KBM-7 (cell line): ENCODE results near the gene MUCL3.
"Not testable (repeated sequence)": the region's sequence is repeated elsewhere in the genome, so short reads cannot be mapped to it uniquely, and the experiment has no call there.

Experiments
- DNase-seq: peaks from one replicate; pipeline ENCODE4 v3.0.0-alpha.2; 2015
- in situ Hi-C: fragments of 300-500 bp; cut with MboI; formaldehyde crosslinking; loops from 2 replicates; pipeline ENCODE4 v1.14.3; 2020; ENCODE audit warnings: low sequenced_read_pairs, low pct_unique_long_range_greater_than_20kb, mixed read lengths

Gene MUCL3

DNA sequence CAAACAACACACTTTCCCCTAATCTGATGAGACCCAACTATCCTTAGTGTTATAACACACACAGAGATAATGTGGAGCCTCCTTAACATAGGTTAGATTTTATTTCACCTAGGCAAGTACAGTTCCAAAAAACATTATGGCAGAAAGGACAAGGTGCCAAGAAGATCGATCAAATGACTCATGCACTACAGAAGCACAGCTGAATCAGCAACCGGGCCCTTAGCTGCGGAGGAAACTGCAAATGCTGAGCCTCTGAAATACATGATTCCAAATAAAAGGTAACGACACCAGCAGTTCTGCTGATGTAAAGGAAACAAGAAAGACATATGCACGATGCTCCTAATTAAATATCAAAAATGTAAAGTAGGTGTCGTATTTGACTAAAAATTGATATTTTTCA lies 22.9 kb downstream of the MUCL3 start:
- no peak for DNase-seq
- in situ Hi-C loops = no loop called here

DNA sequence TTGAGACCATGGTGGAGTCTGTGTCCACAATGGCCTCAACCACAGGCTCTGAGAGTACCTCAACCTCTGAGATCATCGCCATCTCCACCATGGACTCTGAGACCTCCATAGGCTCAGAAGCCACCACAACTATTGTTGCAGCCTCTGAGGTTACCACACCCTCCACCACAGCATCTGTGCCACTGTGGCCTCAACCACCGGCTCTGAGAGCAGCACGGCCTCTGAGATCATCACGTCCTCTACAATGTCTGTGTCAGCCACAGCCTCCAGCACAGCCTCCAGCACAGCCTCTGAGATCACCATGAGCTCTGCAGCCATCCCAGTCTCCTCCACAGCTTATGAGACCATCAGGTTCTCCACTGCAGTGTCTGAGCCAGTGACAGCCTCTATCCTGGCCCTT lies 23.3 kb downstream of the MUCL3 start:
- in situ Hi-C loops = no loop called here
- DNase-seq = no peak

DNA sequence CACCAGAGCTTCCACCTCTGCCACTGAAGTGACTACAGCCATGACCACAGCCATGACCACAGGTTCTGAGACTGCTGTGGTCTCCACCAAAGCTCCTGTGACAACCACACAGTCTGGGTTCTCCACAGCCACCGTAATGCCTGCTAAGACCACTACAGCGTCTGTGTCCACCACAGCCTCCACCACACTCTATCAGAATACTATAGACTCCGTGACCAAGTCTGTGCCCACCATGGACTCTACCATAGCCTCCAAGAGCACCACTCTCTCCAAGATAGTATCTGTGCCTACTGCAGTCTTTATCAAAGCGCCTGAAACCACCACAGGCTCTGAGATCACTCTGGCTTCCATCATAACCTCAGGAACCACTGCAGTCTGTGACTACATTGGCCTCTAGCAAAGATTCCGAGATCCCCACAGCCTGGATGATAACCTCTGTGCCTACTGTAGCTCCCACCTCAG lies 24.4 kb downstream of the MUCL3 start:
- DNase-seq = no peak
- in situ Hi-C loops = no loop called here

DNA sequence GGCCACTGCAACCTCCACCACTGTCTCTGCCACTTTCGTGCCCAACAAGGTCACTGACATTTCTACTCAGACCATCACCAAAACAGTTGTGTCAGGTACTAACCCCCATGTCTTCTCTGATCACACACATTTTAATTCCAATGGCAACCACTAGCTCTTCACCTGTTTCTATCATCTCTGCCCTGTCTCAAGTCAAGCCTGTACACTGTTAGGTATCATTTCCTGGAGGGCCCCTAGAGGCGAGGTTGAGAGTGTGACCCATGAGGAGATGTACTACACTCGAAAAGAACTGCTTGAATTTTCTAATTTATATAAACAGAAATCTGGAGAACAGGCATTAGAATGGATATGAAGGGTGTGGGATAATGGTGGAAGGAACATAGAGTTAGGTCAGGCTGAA lies 25.4 kb downstream of the MUCL3 start:
- in situ Hi-C loops = no loop called here
- DNase-seq = no peak

DNA sequence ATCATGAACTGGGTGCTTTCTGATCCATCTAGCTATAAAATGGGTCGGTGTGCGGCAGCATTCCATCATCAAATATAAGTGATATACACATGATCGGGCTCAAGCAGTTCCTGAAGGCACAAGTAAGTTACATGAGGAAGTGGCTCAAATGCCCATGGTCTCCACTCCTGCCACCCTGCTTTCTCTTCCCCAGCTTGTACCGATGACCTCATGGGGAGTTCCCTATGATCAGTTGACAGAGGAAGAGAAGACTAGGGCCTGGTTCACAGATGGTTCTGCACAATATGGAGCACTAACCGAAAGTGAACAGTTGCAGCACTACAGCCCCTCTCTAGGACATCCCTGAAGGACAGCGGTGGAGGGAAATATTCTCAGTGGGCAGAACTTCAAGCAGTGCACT lies 28.4 kb downstream of the MUCL3 start:
- in situ Hi-C loops, DNase-seq: not testable (repeated sequence)

DNA sequence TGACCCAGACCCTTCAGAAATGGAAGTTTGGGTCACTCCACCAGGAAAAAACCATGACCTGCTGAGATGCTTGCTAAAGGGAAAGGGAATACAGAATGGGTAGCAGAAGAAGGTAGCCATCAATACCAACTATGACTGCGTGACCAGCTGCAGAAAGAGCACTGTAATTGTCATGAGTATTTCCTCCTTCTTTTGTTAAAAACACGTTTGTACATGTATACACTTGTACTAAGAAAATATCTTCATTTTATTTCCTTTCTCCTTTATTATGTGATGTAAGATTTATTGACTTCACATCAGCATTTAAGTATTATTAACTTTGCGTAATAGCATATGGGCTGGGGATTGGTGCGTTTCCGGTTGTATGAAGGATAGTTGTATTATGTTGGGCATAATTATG lies 30.2 kb downstream of the MUCL3 start:
- no peak for DNase-seq
- in situ Hi-C loops = no loop called here

DNA sequence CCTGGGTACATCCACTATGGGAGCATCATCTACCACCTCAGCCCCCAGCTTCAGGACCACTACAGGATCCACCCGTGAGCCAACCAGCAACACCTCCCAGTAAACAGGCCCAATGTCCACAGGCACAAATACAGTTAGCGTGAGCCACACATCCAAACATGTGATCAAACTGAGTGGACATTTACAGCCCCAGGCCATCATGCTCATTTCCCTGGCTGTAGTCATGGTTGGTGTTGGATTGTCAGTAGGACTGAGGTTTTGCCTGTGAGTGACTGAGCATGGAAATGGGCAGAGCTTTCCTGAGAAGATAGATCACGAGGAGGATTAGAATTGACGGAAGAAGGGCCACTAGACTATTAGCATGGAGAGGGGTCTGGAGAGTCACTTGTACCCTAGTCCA lies 32.0 kb downstream of the MUCL3 start:
- in situ Hi-C loops = no loop called here

DNA sequence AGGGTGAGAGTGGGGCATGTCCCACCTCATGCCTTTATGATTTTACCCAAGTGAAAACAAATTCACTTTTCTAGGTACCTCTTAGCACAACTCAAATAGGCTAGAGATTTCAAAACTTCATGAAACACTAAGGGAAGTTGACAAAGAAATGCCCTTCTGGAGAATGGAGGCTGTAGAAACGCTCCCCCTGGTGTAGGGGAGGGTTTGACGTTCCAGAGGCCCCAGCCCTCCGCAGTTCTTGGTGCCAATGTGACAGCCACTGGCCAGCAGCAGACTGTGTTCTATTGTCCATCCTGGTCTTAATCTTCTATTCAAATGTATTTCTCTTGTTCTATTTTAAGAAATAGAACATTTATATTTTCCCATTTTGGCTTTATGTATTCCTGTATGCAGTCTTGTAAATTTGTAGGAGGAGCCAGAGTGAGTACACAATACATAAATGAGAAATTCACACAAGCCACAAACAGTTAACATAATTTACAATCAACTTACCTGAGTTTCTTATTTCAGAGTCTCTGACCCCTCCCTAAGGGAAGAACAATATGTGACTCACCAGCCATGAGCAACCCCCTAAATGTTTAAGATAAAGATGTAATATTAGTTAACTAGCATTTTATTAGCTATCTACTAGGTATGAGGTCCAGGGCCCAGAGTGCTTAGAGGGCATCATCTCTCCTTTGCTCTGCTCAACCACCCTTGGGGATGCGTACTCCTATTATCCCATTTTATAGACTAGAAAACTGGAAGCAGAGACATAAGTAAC lies 33.9 kb downstream of the MUCL3 start:
- in situ Hi-C loops = no loop called here
- DNase-seq = no peak

More for the DNA sequence above, 32.0 kb downstream of the MUCL3 start:
- no peak for DNase-seq

DNA sequence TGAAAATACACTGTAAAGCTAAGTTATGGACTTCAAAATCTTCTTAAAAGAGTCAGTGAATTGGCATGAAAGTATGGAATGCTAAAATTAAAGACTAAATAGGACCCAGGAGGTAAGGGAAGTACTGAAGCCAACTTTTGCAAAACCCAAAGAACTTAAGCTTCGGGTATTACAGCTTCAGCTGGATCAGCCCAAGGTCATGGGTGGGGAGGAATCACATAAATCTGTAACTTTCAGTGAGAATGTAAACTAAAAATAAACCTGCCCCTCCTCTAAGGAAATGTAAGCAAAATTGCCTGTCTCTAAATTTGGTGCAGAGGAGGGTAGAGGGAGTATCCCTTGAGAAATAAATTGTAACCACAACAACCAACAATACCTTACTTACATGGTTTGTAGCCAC lies 38.4 kb downstream of the MUCL3 start:
- in situ Hi-C loops = no loop called here
- no peak for DNase-seq

DNA sequence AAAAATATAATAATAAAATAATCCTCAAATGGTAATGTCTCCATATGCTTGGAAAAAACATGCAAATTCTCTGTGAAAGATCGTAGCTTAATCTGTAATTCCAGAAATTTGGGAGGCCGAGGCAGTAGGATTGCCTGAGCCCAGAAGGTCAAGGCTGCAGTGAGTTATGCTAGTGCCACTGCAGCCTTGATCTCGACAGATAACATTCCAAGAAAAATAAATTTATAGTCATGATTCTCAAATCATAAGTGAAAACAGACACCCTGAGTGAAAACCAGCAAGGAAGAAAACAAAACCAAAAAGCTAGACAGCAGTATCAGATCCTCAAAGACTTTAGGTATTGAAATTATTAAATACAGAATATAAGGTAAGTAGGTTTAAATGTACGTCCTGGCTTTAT lies 38.9 kb downstream of the MUCL3 start:
- no peak for DNase-seq
- in situ Hi-C loops = no loop called here

DNA sequence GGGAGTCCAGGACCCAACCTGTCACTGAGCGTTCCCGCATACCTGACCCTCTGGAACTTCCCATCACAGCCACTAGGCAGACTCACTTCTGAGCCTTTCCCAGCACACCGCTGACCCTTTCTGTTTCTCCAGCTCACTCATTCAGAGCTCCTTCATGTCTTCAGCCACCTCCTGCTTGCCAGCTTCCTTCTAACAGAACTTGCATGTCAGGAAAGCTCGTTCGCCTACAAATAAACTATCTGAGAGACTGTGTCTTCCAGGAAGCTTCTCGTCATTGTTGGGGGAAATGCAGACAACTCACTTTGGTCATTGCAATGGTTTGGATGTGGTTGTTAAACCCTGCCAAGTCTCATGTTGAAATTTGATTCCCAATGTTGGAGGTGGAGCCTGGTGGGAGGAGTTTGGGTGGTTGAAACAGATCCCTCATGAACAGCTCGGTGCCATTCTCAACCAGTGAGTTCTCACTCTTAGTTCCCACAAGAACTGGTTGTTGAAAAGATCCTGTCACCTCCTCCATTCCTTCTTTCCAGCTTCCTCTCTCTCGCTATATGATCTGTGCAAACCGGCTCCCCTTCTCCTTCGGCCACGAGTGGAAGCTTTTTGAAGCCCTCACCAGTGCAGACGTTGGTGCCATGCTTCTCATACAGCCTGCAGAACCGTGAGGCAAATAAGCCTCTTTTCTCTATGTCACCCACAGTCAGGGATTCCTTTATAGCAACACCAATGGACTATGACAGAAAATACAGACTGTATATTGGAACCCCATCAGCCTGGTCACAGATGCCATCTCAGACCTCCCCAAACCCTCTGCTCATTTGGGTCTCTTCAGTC lies 41.4 kb downstream of the MUCL3 start:
- DNase-seq = no peak
- in situ Hi-C loops = no loop called here

DNA sequence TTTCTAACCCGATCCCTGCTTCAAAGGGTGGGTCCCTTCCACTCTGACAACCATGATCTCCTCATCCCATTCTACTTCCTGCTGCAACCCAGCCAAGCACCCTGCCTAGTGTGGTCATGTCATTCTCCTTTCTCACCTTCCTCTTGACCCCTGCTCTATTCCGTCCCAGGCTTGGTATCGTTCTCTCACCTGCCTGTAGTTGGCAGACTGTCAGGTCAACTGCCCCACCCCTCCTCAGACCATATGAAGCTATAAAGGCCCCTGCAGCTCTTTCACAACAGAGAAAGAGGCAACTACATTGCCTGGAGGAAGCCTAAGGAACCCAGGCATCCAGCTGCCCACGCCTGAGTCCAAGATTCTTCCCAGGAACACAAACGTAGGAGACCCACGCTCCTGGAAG lies 42.7 kb downstream of the MUCL3 start, which contains the start of gene MUC21:
Gene MUC21 (plus strand): TSS at position 280 of the 400 bp plus-strand sequence. CDS start 241 bp downstream, outside the sequence.
- in situ Hi-C loops = no loop called here
- no peak for DNase-seq

DNA sequence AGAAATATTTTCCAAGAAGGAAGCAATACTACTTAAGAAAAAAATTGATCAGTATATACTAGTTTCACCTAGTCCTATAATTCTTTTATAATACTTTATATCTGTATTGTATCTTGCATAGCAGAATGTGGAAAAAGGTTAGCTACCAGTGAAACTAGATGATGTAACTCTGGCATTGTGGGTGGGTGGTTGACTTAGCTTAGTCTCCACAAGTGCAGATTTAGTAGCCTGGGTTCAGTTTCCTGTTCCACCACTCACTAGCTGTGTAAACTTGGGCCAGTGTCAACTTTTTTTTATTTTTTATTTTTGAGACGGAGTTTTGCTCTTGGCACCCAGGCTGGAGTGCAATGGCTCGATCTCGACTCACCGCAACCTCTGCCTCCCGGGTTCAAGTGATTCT lies 44.7 kb downstream of the MUCL3 start:
- in situ Hi-C loops = no loop called here
- no peak for DNase-seq

DNA sequence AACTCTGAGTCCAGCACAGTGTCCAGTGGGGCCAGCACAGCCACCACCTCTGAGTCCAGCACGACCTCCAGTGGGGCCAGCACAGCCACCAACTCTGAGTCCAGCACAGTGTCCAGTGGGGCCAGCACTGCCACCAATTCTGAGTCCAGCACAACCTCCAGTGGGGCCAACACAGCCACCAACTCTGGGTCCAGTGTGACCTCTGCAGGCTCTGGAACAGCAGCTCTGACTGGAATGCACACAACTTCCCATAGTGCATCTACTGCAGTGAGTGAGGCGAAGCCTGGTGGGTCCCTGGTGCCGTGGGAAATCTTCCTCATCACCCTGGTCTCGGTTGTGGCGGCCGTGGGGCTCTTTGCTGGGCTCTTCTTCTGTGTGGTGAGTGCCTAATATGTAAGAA lies 46.5 kb downstream of the MUCL3 start:
- in situ Hi-C loops = no loop called here
- no peak for DNase-seq

DNA sequence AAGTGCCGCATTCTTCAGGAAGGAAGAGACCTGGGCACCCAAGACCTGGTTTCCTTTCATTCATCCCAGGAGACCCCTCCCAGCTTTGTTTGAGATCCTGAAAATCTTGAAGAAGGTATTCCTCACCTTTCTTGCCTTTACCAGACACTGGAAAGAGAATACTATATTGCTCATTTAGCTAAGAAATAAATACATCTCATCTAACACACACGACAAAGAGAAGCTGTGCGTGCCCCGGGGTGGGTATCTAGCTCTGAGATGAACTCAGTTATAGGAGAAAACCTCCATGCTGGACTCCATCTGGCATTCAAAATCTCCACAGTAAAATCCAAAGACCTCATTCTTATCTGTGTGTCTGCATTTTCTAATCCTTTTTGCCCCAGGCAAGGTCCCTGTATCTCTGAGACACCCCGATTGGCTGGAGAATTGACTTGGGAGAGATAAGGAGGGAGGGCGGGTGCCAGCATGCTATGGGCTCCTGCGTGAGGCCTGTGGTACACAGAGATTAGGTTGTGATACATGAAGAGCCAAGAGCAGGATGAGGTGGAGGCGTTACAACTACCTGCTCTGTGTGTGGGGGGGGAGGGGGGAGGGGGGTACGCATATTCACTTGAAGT lies 47.5 kb downstream of the MUCL3 start:
- in situ Hi-C loops = no loop called here
- DNase-seq = no peak

DNA sequence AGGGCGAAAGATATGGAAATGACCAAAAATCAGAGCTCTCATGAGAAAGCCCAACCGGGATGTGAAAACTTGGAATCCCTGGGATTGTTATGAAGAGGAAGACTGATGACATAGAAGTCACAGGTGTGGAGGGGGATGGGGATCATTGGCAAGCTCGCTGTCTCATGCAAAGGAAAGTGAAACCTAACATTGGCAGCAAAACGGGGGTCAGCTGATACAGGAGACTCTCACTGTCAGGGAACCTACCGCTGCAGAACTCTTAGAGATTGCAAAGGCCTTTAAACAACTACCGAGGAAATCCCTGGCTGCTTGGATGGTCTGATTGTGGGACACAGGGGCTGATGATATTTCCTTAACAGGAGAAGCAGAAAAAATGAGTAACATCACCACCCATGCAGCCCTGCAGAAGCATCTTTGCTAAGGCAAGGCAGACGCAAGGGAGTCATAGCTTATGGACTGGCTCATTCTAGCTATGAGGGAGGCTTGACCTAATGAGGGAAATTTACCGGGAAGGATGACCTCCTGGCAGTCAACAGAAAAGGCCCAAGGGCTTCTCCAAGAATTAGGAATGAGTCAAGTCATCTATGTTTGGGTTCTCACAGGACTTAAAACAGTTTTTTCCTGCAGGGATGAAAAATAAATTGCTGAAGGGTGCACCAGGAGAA lies 49.8 kb downstream of the MUCL3 start:
- no peak for DNase-seq
- in situ Hi-C loops = no loop called here

DNA sequence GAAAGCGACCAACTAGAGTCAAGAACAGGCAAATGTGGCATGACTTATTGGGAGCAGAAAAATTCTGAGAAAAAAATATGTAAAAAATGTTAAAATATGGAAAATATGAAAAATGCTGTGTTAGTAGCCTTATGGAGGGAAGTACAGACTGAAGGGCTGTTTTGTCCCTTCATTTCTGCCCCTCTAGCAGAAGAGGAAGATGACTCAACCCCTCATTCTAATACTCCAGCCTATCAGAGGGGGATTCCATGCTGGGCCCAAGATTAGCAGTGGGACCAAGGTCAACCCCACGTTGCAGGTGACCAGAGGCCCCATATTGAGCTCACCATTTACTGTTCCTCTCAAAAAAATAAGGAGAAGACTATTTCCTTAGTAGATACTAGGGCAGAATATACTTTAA lies 51.1 kb downstream of the MUCL3 start:
- DNase-seq = no peak
- in situ Hi-C loops = no loop called here

DNA sequence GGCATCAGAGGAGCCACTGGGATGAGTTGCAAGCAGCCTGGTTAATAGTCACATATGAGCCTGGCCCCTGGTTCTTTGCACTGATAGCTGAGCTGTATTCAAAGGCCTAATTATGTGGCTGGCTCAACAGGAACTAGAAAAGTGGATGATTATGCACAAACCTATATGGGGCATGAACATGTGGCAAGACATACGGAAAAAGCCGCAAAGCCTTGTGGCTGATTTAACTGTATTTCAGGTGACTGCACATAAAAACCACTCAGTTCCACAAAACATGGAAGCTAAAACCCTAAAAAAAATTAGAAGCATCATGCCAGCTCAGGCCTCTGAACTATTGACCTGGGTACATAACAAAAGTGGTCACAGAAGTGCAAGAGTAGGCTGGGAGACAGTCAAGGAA lies 56.5 kb downstream of the MUCL3 start:
- DNase-seq = no peak
- in situ Hi-C loops = no loop called here

DNA sequence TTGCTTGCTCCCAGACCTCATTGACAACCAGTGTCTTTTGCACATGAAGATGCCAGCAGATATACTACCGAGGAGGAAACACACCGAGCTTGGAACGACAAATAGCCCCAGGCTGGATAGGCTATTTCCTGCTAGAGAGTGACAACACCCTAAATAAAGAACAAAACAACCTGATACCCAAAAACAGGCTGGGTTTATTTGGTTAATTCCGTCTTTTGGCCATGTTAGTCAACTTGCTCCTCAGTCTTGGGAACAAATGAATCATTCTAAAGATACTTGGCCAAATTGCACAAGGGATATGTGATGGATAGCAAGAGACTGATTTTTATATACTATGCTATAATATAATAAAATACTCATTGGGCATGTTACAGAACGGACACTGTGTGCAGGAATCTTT lies 58.0 kb downstream of the MUCL3 start:
- DNase-seq = no peak
- in situ Hi-C loops = no loop called here
